Embryonic facial prominence (tissue), 1 donor: ENCODE data around the gene OCIAD1.
"Not testable (repeated sequence)": the region's sequence is repeated elsewhere in the genome, so short reads cannot be mapped to it uniquely, and the experiment has no call there.

Experiments
- DNase-seq: peaks from one replicate; pipeline ENCODE4 v3.0.0-alpha.2; 2016; ENCODE audit errors: extremely low spot score

The OCIAD1 gene

DNA sequence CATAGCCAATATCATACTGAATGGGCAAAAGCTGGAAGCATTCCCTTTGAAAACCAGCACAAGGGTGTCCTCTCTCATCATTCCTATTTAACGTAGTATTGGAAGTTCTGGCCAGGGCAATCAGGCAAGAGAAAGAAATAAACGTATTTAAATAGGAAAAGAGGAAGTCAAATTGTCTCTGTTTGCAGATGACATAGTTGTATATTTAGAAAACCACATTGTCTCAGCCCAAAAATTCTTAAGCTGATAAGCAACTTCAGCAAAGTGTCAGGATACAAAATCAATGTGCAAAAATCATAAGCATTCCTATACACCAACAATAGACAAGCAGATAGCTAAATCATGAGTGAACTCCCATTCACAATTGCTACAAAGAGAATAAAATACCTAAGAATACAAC lies 9.5 kb upstream of the OCIAD1 start:
- DNase-seq: not testable (repeated sequence)

DNA sequence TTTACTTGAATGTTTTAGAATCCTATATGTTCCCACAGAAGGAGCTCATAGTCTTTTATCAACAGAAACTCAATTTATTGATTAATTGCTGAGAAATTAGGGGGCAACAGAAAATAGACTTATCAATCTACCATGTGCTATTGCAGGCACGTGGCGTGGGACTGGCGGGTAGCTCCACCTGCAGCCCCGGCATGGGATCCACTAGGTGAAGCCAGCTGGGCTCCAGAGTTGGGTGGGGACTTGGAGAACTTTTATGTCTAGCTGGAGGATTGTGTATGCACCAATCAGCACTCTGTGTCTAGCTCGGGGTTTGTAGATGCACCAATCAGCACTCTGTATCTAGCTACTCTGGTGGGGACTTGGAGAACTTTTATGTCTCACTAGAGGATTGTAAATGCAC lies 3.3 kb upstream of the OCIAD1 start:
- no peak for DNase-seq

DNA sequence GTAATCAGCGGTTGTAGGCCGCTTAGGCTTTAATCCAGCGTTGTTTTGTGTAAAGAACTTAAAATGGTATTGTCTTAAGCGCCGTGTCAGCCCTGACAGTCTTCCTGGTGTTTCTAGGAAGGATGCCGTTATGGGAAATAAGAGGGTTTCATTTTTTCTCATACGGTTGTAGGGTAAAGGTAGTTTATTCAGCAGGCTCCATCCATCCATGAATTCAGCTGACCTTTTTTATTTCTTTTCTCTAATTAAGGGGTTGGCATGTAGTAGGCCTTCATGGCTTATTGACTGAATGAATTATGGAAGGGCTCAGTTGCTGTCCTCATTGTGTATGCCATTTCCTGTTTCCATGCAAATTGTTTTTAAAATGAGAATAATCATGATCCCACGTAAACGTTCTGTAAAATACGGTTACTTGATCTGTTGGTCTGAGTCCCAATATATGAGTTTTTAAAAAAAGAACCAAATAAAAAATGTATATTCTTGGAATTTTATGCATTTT lies 693 bp downstream of the OCIAD1 start:
- no peak for DNase-seq

DNA sequence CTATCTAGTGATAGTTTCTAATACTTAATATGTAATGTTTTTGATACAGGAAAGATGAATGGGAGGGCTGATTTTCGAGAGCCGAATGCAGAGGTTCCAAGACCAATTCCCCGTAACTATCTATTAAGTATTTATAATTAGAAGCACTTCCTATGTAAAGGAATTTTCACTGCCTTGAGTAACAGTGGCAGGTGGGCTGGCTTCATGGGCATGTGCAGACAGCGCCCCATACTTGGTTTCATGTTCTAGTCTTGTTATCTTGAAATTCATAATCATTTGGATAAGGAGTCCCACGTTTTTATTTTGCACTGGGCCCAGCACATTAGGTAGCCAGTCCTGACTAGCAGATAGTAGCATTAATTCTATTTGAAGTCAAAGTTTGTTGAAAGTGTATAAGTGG lies 1.7 kb downstream of the OCIAD1 start:
- no peak for DNase-seq

DNA sequence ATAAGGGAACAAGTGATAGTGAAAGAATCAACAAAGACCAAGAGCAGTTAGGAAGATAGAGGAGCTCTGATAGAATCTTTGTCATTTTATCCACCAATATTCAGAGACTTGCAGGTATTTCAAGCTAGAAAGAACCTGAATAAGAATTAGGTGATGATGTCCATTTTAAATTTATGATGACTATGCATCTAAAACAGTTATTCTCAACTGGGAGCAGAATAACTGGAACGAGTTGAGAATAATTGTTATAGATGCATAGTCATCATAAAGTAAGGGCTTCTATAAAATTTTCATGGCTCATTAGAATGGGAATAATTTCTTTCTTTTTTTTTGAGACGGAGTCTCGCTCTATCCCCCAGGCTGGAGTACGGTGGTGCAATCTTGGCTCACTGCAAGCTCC lies 5.8 kb downstream of the OCIAD1 start:
- DNase-seq: no peak

DNA sequence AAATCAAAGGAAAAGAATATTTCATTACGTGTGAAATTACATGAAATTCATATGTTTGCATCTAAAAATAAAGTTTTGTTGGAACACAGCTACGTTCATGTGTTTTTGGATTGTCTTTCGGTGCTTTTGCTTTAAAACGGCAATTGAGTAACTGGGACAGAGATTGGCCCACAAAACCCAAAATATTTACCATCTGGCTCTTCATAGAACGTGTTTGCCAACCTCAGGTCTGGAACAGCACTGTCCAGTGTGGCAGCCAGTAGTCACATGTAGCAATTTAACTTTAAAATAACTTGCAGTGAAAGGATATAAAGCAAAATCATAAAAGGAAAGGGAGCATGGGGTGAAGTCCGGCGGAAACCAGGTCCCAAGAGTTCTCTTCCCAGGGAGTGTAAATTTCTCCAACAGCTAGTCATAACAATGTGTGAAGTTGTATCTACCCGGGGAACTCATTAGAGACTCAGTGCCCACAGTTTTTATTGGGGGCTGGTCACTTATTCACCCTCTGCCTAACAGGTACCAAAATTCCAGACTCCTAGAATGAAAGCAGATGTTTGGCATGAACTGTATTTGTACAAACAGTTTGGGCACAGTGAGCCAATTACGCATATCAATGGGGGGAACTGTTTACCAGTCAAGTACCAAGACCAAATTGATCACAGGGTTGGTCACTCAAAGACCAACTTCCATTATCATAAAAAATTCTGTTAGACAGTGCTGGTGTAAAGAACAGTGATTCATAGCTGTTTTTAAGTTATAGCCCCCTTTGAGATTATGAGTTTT lies 10.3 kb downstream of the OCIAD1 start:
- no peak for DNase-seq

DNA sequence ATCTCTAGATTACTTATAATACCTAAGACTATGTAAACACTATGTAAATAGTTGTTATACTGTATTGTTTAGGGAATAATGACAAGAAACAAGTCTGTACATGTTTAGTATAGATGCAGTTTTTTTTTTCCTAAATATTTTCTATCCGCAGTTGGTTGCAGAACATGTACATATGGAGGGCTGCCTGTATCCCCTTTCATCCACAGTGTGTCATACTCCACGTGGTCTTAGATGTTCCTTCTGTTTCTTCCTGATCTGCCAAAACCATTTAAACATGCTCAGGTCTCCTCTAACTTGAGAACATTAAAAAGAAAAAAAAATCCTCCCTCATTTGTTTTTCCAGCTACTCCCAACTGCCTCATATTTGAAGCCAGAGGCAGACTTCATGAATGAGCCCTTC lies 14.0 kb downstream of the OCIAD1 start:
- no peak for DNase-seq

DNA sequence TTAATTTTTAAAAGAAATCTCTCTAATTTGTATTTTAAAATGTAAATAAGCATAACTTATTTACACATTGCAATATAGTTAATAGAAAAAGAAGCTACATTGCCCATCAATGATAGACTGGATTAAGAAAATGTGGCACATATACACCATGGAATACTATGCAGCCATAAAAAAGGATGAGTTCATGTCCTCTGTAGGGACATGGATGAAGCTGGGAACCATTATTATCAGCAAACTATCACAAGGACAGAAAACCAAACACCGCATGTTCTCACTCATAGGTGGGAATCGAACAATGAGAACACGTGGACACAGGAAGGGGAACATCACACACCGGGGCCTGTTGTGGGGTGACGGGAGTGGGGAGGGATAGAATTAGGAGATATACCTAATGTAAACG lies 17.9 kb downstream of the OCIAD1 start:
- DNase-seq: not testable (repeated sequence)

DNA sequence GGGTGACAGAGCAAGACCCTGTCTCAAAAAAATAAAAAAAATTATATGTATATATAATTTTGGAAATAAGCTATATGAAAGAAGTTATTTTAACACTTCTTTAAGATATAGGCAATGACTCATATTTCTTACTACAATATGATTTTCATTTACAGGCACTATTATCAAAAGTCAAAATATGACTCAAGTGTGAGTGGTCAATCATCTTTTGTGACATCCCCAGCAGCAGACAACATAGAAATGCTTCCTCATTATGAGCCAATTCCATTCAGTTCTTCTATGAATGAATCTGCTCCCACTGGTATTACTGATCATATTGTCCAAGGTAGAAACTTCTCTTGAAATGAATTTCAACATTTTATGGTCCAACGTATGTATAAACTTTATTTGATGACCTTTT lies 20.8 kb downstream of the OCIAD1 start:
- DNase-seq: no peak

DNA sequence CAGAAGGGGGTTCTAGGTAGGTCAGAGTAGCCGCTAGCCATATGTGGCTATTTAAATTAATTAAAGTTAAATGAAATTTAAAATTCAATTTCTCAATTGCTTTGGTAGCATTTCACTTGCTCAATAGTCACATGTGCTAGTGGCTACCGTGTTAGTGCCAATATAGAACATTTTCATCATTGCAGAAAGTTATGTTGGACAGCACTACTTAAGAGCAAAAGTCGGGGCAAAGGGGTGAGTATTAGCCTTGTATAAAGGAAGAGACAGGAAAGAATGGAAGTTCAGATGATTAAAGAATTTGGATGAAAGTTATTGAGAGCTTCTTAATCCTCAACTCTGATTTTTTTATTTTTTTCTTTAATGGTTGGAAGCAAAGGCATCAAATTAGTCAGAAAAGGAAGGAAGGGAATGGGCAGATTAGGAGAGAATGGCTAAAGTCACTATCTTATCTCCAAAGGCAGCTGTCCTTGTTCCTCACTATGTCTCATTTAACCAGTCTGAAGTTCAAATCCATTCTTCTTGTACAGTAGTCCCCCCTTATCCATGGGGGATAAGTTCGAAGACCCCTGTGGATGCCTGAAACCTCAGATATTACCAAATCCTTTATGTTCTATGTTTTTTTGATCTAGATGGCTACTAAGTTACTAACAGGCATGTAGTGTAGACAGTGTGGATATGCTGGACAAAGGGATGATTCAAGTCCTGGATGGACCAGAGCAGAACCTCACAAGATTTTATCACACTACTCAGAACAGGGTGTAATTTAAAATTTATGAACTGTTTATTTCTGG lies 22.9 kb downstream of the OCIAD1 start:
- no peak for DNase-seq

DNA sequence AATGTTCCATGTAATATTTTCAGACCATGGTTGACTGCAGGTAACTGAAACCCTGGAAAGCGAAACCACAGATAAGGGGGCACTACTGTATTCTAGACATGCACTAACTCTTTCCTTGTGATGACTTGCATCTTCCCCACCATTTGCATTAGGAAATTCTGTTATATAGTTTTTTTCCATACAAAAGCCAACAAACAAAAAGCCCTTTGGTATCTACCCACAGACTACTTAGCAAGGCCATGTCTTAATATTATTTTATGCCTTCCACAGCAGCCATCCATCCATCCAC lies 23.5 kb downstream of the OCIAD1 start:
- no peak for DNase-seq

DNA sequence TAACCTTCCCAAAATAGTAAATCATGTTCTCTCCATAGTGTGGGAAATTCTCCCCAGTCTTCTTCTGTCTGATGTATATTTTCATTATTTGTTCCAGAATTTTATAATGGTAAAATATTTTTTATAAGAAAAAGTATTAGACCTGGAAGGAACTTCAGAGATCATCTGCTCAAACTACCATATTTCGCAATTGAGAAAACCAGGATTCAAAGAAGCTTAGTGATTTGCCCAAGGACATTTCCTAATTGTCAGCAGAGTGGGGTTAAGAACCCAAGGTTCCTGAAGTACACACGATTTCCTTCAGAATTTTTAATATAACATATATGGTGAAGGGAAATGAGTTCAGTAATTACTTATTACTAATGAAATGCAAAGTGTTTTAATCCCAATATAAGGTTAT lies 24.1 kb downstream of the OCIAD1 start:
- no peak for DNase-seq

DNA sequence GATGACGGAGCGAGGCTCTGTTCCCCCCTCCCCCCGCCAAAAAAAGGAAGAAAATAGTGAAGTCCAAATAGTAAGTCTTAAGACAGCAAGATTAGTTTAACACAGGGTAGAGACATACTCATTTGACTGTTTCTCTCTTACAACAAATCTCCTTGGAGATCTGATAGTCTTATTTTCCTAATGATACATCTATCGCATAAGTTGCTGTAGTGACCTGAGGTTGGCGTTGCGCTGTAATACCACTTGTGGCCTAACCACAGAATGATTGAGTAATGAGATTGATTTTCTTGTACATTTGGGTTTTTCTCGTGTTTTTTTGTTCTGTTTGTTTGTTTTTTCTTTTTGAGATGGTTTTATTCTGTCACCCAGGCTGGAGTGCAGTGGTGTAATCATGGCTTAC lies 27.2 kb downstream of the OCIAD1 start:
- DNase-seq: no peak

DNA sequence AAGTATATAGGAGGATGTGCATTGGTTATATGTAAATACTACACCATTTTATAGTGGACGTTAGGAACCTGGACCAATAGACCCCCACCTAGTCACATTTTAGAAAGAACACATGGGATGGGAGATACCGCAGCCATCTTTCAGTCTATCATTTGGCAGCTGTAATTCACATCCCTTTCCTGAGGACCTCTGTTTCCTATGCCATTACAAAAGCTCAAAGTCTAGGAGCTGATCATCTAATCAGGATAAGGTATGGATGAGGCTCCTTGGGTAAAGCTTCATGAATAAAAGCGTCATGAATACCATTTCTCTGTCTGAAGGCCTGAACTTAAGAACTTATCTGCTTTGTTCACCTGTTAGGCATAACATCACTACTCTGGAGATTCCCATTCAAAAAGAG lies 31.1 kb downstream of the OCIAD1 start:
- no peak for DNase-seq

DNA sequence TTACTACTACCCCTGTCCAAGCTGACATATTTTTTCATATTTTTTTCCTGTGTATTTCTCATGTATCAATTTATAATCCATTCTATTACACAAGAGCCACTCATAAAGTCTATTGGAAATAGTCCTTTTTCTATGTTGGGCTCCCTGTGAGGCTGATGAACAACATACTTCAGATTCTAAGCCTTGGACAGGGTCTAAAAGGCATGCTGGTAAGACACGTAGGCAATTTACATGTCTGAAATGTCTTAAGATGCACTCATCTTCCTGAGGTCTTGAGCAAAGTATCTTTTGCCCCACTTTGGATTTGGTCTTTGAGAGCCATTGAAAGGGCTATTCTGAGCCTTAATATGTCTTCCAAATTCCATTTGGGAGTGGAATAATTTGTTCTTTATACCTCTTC lies 31.8 kb downstream of the OCIAD1 start:
- no peak for DNase-seq

DNA sequence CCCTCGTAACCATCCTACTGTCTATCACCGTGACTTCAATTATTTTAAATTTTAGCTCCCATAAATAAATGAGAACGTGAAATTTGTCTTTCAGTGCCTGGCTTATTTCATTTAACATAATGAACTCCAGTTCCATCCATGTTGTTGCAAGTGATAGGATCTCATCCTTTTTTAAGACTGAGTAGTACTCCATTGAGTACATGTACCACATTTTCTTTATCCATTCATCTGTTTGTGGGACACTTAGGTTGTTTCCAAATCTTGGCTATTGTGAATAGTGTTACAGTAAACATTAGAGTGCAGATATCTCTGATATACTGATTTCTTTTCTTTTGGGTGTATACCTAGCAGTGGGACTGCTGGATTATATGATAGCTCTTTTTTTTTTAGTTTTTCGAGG lies 32.8 kb downstream of the OCIAD1 start:
- no peak for DNase-seq

DNA sequence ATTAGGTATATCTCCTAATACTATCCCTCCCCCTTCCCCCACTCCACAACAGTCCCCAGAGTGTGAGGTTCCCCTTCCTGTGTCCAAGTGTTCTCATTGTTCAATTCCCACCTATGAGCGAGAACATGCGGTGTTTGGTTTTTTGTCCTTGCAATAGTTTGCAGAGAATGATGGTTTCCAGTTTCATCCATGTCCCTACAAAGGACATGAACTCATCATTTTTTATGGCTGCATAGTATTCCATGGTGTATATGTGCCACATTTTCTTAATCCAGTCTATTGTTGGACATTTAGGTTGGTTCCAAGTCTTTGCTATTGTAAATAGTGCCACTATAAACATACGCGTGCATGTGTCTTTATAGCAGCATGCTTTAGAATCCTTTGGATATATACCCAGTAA lies 33.8 kb downstream of the OCIAD1 start:
- not testable (repeated sequence) for DNase-seq

DNA sequence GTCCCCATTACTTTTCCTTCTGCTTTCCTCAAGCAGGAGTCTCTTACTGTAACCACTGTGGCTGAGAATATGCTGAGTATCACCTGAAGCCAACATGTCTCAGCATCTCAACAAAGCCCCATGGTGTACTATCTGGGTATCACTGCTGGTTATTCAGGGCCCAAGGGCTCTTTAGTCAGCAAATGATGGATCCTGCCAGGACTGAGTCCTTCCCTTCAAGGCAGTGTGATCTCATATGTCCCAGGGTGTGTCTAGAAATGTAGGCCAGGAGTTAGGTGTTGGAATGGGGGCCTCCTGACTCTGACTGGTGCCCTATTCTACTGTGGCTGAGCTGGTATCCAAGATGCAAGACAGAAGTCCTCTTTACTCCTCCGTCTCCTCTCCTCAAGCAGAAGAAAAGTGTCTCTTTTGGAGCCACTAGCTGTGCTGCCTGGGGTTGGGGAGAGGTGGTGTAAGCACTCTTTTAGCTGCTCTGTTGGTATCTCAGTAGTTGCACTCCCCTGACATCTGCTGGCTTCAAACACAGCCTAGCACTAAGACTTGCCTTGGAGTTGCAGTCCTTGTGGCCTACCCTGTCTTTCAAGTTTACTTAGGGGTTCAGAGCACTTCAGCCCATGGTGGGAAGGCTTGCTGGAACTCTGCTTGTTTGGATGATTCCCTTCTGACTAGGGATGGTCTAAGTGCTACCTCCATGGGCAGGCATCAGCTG lies 47.1 kb downstream of the OCIAD1 start:
- no peak for DNase-seq

DNA sequence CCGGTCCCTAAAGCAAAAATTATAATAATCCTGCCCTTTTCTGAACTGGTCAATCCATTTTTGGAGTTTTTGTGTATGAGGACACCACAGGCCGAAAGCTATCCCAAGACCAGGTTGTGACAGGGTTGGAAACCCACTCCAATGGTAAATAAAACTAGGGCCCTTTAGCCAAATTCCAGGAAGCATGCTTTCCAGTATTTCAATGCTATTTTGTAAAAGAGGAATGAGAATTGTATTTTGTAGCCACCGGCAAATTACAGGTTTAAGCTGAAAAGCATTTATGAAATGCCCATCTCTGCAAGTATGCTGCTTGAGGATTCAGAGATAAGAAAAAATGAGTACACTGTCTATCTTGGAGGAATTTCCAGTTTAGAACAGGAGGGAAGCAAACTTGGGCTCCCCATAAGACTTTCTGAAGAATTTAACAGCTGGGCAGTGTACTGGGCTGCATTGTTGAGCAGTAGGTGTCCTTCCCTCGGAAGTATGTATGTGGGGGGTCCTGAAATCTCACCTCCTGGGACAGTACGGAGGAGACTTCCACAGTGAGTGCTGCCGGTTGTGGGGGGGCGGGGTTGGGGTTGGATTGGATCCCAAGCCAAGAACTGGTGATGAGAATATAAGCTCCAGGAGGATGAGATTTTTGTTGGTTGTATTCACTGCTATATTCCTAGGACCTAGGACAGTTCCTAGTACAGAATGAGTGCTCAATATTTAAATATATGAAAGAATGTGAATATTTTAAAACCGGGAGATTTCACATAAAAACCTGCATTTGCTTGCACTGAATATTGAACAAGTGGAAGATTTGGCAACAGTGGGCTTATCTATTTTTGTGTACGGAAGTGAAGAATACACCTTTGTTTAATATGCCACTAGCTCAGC lies 48.9 kb downstream of the OCIAD1 start:
- no peak for DNase-seq

DNA sequence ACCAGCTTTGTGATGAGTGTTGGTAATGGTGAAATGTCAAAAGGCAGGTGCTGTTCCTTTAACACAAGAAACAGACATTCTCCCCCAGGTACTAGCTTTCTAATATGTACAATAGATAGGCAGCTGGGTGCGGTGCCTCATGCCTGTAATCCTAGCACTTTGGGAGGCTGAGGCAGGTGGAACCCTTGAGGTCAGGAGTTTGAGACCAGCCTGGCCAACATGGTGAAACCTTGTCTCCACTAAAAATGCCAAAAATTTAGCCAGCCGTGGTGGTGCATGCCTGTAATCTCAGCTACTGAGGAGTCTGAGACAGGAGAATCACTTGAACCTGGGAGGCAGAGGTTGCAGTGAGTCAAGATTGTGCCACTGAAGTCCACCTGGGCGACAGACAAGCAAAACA lies 50.8 kb downstream of the OCIAD1 start:
- not testable (repeated sequence) for DNase-seq

DNA sequence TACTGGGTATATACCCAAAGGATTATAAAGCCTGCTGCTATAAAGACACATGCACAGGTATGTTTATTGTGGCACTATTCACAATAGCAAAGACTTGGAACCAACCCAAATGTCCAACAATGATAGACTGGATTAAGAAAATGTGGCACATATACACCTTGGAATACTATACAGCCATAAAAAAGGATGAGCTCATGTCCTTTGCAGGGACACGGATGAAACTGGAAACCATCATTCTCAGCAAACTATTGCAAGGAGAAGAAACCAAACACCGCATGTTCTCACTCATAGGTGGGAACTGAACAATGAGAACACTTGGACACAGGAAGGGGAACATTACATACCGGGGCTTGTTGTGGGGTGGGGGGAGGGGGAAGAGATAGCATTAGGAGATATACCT lies 58.9 kb downstream of the OCIAD1 start:
- not testable (repeated sequence) for DNase-seq
